ENCODE measurements around the gene WDR73.

DNA sequence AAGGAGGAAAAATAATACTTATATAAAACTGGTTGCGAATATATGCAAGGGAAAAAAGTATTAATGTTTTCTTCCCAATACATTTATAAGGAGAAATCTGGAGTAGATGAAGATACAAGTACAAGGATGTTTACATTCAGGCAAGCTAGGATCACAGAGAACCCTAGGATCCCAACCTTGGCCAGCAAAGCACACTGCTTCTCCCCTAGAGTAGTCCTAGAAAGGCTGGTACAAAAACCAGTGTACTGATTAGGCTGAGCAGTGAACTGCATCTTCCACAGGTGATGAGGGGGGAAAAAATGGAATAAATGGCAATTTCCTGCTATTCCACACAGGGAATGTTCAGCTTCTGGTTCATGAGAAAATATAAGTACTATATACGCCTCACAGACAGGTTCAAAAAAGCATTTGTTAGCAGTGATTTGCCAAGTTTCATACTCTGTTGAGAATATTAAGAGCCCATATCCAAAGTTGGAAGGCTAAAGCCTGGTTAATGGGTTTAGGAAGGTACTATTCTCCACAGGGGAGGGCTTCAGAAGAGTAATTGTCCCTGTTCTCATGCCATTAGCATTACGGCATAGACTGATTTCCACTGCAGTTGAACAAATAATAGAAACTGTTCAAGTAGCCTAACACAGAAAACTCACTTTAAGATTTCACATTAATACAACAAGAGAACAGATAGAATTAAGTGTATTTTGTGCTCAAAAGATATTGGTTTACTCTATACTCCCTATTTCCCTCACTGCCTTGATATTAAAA, 14.3 kb upstream of the WDR73 start:
- TF ChIP-seq, protein P1, sequence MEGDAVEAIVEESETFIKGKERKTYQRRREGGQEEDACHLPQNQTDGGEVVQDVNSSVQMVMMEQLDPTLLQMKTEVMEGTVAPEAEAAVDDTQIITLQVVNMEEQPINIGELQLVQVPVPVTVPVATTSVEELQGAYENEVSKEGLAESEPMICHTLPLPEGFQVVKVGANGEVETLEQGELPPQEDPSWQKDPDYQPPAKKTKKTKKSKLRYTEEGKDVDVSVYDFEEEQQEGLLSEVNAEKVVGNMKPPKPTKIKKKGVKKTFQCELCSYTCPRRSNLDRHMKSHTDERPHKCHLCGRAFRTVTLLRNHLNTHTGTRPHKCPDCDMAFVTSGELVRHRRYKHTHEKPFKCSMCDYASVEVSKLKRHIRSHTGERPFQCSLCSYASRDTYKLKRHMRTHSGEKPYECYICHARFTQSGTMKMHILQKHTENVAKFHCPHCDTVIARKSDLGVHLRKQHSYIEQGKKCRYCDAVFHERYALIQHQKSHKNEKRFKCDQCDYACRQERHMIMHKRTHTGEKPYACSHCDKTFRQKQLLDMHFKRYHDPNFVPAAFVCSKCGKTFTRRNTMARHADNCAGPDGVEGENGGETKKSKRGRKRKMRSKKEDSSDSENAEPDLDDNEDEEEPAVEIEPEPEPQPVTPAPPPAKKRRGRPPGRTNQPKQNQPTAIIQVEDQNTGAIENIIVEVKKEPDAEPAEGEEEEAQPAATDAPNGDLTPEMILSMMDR (IDR thresholded peaks at IDR 0.05) = no peak
- TF ChIP-seq ZFX (IDR thresholded peaks at IDR 0.05; ENCODE audit: borderline replicate concordance) = no peak

Data from 22Rv1 (cell line).